CD1c-positive myeloid dendritic cell (primary cell): ENCODE measurements around the gene HELB.

ENCODE experiments used
- DNase-seq: peaks from one replicate; pipeline ENCODE4 v3.0.0-alpha.2; 2016; ENCODE audit errors: extremely low spot score

HELB gene

DNA sequence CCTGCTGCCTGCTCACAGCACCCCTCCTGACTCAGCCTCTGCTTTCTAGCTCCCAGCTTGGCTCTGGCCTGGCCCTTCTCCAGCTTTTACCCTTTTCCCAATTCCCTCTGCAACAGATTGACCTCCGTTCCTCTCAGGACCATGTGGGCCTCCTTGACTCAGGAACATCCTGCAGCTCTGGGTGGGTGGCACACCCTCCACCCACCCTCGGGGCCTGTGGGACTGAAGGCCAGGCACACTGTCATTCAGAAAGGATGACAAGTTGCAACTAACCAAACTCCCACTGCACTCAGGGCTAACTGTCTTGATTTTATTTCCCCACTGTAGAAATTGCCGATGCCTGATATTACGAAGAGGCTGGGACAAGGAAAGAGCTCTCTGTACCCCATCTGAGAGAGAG lies 59.4 kb downstream of the HELB start:
- no peak for DNase-seq

DNA sequence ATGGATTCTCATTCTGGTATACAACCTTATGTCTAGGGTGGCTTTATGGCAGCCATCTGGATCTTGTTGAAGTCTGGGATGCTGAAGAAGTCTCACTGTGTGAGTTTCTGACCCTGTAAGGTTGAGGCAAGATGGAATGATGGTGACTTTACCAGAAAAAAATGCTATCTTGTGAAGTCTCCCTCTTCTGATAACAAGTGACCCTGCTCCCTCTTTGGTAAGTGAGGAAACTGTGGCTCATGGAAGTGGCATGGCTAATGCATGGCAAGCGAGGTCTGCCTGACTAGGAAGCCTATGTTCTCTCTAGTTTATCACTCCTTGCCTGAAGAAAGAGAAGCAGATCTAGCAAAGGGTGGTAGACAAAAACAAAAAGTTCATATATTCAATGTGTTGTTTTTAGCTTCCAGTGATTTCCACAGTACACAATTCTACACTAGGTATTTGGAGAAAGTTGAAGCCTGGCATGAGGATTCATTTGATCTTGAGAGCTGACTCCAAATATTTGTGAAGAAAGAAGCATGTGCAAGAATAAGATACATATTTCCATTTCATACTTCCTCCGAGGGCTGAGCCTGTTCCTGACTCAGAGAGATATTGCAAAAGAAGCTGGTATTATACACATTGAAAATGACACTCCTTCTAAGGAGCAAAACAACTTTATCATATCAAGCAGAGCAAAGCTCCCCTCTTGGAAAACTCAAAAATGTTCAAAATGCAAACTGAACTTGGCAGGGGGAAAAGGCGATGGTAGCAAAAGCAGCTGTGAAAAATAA lies 63.6 kb downstream of the HELB start:
- peak; percentile 29 for DNase-seq

DNA sequence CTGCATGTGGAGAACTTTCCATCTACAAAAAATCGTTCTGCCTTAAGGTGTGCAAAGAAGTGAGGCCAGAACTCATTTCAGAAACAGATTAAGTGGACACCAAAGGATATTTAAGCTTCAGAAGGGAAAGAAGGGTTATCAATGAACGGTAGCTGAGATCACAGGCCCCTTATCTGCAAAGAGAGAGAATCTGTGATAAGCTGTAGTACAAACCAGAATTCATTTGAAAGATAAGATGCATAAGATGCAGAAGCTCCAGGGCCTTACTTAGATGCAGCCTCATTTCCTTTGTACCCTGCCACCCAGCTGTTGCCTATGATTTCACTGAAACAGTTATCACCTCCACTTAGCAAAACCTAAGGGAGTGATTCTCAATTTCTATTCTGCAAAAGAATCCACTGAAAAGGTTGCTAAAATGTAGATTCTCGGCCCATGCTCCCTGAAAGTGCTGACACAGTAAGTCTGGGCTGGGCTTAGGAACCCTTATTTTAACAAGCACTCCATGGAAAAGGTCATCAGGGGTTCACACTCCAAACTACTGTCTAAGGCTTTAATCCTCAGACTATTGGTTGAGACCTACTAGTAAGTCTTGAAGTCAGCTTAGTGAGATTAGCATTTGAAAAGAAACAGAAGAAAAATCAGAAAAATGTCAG lies 64.8 kb downstream of the HELB start:
- DNase-seq = no peak

DNA sequence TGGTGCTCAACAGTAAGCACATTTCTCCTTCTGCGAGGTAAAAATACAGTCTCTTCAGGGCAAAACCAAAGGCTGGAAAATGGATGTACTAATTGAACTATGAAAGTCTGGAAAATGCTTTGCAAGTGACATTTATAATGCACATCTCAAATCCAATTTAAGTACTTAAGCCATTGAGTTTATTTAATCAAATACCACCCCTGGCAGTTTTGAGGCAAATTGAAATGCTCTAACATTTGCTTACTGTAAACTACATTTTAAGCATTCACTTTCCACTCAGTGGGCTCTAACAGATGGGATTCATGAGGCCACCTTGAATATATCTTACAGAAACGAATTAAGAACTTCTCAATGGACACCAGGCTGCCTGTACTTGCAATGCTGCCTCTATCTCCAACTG lies 69.7 kb downstream of the HELB start:
- DNase-seq = no peak

DNA sequence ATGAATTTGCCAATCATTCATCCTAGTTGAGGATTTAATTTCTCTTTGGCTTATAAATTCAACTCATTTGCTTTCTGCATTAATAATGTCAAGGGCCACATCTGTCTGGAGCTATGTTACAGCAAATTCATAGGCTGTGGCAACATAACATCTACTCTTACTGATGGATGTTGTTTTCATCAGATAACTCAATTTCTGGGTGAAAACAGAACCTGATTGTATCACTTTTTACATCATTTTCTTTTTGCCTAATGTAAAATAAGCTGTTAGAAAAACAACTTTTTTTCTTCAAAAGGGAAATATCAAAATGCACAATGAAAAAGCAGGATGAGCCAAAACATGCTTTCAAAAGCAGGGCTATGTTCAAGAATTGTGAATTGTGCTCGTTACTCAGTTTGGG lies 73.3 kb downstream of the HELB start:
- no peak for DNase-seq

DNA sequence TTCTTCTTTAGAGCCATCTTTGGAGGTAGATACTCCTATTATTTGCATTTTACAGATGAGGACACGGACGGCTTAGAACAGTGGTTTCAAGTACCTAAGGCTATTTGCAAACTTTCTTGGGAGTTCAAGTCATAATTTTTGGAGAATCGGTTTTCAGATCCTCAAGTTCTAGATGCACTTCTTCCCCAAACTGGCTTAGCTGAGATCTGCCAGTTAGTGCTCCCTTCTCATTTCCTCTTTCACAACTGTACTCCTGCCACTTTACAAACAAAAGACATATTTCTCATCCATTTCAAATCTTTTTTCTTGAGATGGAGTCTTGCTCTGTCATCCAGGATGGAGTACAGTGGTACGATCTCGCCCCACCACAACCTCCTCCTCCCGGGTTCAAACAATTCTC lies 77.3 kb downstream of the HELB start:
- DNase-seq = peak; percentile 78

DNA sequence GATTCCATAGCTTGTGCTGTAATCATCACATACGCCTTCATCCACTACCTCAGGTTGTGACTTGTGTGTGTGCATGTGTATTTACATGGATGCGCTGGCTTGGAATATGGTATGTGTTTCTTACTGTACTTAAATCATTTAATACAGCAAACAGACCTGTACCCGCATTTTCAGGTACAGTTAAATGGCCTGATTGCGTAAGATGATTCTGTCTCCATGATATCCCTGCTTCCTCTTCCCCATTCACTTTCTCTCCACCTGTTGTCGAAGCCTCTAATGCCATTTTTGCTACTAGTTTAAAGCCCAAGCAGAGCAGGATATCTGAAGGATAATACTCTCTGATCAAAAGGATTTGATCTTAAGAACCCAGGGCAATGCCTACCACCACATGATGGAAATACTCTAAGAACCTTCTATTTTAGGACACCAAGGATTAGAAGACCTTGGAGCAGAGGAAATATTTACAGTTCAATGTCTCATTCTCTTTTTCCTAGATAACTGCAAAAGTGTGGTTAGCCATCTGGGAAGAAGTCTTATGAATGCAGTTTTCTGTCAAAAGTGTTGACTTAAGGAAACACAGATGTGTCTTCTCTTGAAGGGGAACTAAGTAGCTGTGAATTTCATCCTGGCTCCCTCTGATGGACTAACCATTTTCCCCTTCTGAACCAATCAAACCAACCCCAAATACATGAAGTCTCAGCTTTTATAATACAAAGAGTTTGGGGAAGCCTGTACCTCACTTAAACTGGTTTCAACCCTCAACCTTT lies 78.7 kb downstream of the HELB start:
- DNase-seq = no peak

DNA sequence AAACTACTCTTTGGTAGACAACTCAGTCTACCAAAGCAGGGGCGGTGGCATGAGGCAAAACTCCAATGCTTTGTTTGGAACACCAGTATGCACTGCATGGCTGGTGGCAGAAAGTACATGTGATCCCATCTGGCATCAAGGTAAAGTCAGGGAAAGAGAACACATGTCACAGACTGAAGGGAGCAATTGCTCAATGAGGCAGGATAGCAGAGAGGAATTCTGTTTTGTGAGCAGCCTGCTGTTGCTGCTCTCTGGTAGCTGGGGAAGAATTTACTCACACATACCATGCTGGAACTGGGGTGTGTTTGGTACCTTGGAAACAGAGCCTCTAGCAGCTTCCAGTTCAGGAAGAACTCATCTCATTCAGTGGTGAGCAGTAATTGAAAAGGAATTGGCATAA lies 84.8 kb downstream of the HELB start:
- DNase-seq = no peak
